ENCODE results near the gene PPFIA4. TPM values are rescaled to one million over a fixed set of nuclear protein-coding genes. Genes with fewer than 3 reads are reported as not detected.

Gene PPFIA4
- total and polyA plus RNA-seq, 2 of the 4 experiments (the other 2 are of a cell fraction): 5.4 to 13.7 TPM

DNA sequence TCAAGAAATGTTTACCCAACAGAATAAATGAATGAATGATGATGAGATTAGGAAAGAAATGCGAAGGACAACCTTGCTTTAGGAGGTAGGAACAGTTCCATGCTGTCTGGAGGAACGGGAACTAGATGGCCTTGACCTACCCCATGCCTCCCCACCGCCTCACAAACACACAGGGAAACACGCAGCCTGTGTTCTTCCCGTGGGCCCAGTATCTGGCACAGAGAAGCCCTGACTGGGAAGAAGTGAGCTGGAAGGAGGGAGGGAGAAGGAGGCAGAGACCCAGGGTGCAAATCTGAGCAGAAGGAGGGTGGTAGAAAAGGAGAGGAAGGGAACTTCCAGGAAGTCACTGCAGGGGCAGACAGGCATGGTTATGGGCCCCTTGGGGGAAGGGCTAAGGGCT lies 97.7 kb downstream of the PPFIA4 start:
- Histone ChIP-seq H4K20me1 (ENCODE audit: insufficient read depth, low read length) (no peaks in the 10 kb centered on the region; the same call in 1 of the 2 replicates), H3K23ac (ENCODE audit: low read depth, low read length) (no peak overlapping the region), H3K56ac (ENCODE audit: extremely low read depth, insufficient read depth, low read length) (no peak overlapping the region), H2BK5ac (ENCODE audit: low read depth, low read length, poor library complexity, severe bottlenecking) (no peak overlapping the region), H3K36me3 (ENCODE audit: control insufficient read depth, insufficient read depth, low read length) (no peaks in the 10 kb centered on the region), H3K9ac (ENCODE audit: low read depth, low read length) (no peak overlapping the region), H2BK120ac (ENCODE audit: low read depth, low read length) (no peak overlapping the region), H3K4me1 (ENCODE audit: control insufficient read depth, insufficient read depth, low read length) (peaks cover 3% of the 10 kb centered on the region; the same call in 1 of the 2 replicates), H2AK5ac (ENCODE audit: low read depth, low read length) (no peak overlapping the region), H3K27ac (ENCODE audit: insufficient read depth, low read length) (no peak overlapping the region), H2AFZ (replicated peaks; ENCODE audit: low read length, poor library complexity) (peak overlapping the region; percentile 55), H3K4me2 (ENCODE audit: low read depth, low read length) (no peak overlapping the region), H4K5ac (ENCODE audit: low read depth, low read length) (no peak overlapping the region), H3K4me3 (ENCODE audit: insufficient read depth, low read depth, low read length) (no peak overlapping the region), H3K9me3 (ENCODE audit: control insufficient read depth, insufficient read depth, low read length) (no peaks in the 10 kb centered on the region), H2BK15ac (ENCODE audit: low read depth, low read length) (no peak overlapping the region), H4K8ac (ENCODE audit: low read depth in 2 of 2, low read length in 2 of 2) (no peak overlapping the region), H2AK9ac (replicated peaks; ENCODE audit: low read depth, low read length, poor library complexity) (no peak overlapping the region), H3K18ac (ENCODE audit: low read depth, low read length) (no peak overlapping the region), H3K27me3 (ENCODE audit: control insufficient read depth, insufficient read depth, low read length) (peaks cover 63% of the 10 kb centered on the region), H3K4ac (ENCODE audit: low read depth, low read length) (no peak overlapping the region), H3K14ac (replicated peaks; ENCODE audit: low read depth, low read length) (no peak overlapping the region), H2BK20ac (ENCODE audit: low read depth, low read length) (no peak overlapping the region), H3K9me1 (ENCODE audit: insufficient read depth, low read length) (no peaks in the 10 kb centered on the region), H3K79me1 (ENCODE audit: low read depth in 1 of 2, low read length in 2 of 2) (no peaks in the 10 kb centered on the region), H4K91ac (ENCODE audit: insufficient read depth, low read depth, low read length) (no peak overlapping the region)
- DNase-seq (no peak), ATAC-seq (ENCODE audit: low read depth) (no peak)
- ChIA-PET POLR2A (ENCODE audit: unreplicated experiment) (no interaction called here), CTCF (no interaction called here)
- in situ Hi-C loops (cut with MboI; ENCODE audit: low sequenced_read_pairs): no loop called here
- intact Hi-C loops (cut with micrococcal nuclease): no loop called here
- BruUV-seq (replicated peaks): no TSS peak
- 48% methylated on average over 2 of the region's 5 CpGs; no CpG with 5 or more reads in 1 of the 2 experiments for WGBS, 2 experiments (ENCODE audit: extremely low coverage in 2 of 2, insufficient read length in 1 of 2)
- dilution Hi-C loops (cut with HindIII; ENCODE audit: low sequenced_read_pairs, unreplicated experiment): no loop called here
- TF ChIP-seq RFX5 (IDR thresholded peaks at IDR 0.05; ENCODE audit: low read depth, low read length) (no peak), BHLHE40 (IDR thresholded peaks at IDR 0.05; ENCODE audit: low read depth, low read length) (no peak), POLR2A (IDR thresholded peaks at IDR 0.05; ENCODE audit: low read depth, low read length) (no peak), SMC3 (IDR thresholded peaks at IDR 0.05; ENCODE audit: low read depth, low read length) (no peak), RAD21 (IDR thresholded peaks at IDR 0.05; ENCODE audit: low read length) (no peak), RCOR1 (IDR thresholded peaks at IDR 0.05; ENCODE audit: insufficient replicate concordance, low read length) (no peak), MXI1 (IDR thresholded peaks at IDR 0.05; ENCODE audit: borderline replicate concordance, low read depth, low read length) (no peak), MAZ (IDR thresholded peaks at IDR 0.05; ENCODE audit: borderline replicate concordance, low read depth, low read length) (no peak), CEBPB (IDR thresholded peaks at IDR 0.05; ENCODE audit: low read depth, low read length) (no peak), NFE2L2 (IDR thresholded peaks at IDR 0.05; ENCODE audit: low read depth, low read length) (no peak), CHD1 (IDR thresholded peaks at IDR 0.05; ENCODE audit: low read depth, low read length) (no peak), FOS (IDR thresholded peaks at IDR 0.05; ENCODE audit: low read depth, low read length) (no peak), MAFK (IDR thresholded peaks at IDR 0.05; ENCODE audit: low read depth, low read length) (no peak)
- TF ChIP-seq, protein P1, sequence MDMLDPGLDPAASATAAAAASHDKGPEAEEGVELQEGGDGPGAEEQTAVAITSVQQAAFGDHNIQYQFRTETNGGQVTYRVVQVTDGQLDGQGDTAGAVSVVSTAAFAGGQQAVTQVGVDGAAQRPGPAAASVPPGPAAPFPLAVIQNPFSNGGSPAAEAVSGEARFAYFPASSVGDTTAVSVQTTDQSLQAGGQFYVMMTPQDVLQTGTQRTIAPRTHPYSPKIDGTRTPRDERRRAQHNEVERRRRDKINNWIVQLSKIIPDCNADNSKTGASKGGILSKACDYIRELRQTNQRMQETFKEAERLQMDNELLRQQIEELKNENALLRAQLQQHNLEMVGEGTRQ (IDR thresholded peaks at IDR 0.05; ENCODE audit: low read depth, low read length): no peak
- TF ChIP-seq, protein P2, sequence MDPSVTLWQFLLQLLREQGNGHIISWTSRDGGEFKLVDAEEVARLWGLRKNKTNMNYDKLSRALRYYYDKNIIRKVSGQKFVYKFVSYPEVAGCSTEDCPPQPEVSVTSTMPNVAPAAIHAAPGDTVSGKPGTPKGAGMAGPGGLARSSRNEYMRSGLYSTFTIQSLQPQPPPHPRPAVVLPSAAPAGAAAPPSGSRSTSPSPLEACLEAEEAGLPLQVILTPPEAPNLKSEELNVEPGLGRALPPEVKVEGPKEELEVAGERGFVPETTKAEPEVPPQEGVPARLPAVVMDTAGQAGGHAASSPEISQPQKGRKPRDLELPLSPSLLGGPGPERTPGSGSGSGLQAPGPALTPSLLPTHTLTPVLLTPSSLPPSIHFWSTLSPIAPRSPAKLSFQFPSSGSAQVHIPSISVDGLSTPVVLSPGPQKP (IDR thresholded peaks at IDR 0.05; ENCODE audit: borderline replicate concordance, low read depth, low read length): no peak
- TF ChIP-seq, protein P3, sequence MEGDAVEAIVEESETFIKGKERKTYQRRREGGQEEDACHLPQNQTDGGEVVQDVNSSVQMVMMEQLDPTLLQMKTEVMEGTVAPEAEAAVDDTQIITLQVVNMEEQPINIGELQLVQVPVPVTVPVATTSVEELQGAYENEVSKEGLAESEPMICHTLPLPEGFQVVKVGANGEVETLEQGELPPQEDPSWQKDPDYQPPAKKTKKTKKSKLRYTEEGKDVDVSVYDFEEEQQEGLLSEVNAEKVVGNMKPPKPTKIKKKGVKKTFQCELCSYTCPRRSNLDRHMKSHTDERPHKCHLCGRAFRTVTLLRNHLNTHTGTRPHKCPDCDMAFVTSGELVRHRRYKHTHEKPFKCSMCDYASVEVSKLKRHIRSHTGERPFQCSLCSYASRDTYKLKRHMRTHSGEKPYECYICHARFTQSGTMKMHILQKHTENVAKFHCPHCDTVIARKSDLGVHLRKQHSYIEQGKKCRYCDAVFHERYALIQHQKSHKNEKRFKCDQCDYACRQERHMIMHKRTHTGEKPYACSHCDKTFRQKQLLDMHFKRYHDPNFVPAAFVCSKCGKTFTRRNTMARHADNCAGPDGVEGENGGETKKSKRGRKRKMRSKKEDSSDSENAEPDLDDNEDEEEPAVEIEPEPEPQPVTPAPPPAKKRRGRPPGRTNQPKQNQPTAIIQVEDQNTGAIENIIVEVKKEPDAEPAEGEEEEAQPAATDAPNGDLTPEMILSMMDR (conservative IDR thresholded peaks at IDR 0.05; ENCODE audit: low read depth, low read length): no peak
